Measurements from ENCODE around the gene OR51M1.

- TF ChIP-seq POLR2A (IDR thresholded peaks at IDR 0.05) (no peak), CTCF (IDR thresholded peaks at IDR 0.05 in 4 of 5, conservative IDR thresholded peaks at IDR 0.05 in 1 of 5) (no peak)
Observed at GRCh38 chr11:5421811-5422210, 38.2 kb downstream of the OR51M1 start, which contains the start of gene OR51Q1.
